Smooth muscle cell (in vitro differentiated cells): Measurements from ENCODE around the gene FMC1. TPM values are rescaled to one million over a fixed set of nuclear protein-coding genes. Genes with fewer than 3 reads are reported as not detected.
"Not testable (repeated sequence)": the region's sequence is repeated elsewhere in the genome, so short reads cannot be mapped to it uniquely, and the experiment has no call there.

ENCODE experiments used
- DNase-seq: peaks from one replicate; lab custom pipeline; 2025; ENCODE audit not compliant: unreplicated experiment; lab: John Stamatoyannopoulos, UW
- H2AFZ ChIP-seq: fragments of 200-600 bp; sonication (generic); 2 replicates; pipeline ENCODE4 v1.6.0; 2016; ENCODE audit warnings: antibody characterized with exemption, low read depth, mild to moderate bottlenecking
- H3F3A ChIP-seq: fragments of 200-600 bp; sonication (generic); 2 replicates; pipeline ENCODE4 v1.6.0; 2017; ENCODE audit warnings: antibody characterized with exemption, low read depth
- H3K27ac ChIP-seq: fragments of 200-600 bp; sonication (generic); 2 replicates; pipeline ENCODE4 v1.5.1; 2016; ENCODE audit warnings: low read depth, mild to moderate bottlenecking
- H3K27me3 ChIP-seq: fragments of 200-600 bp; sonication (generic); 2 replicates; pipeline ENCODE4 v1.6.1; 2016; ENCODE audit warnings: low read depth, mild to moderate bottlenecking
- H3K36me3 ChIP-seq: fragments of 200-600 bp; sonication (generic); 2 replicates; pipeline ENCODE4 v1.5.1; 2016; ENCODE audit warnings: low read depth
- H3K4me1 ChIP-seq: fragments of 200-600 bp; sonication (generic); 2 replicates; pipeline ENCODE4 v1.5.1; 2016; ENCODE audit warnings: low read depth
- H3K4me2 ChIP-seq: fragments of 200-600 bp; sonication (generic); 2 replicates; pipeline ENCODE4 v1.6.0; 2016; ENCODE audit warnings: mild to moderate bottlenecking
- H3K4me3 ChIP-seq: fragments of 200-600 bp; sonication (generic); 2 replicates; pipeline ENCODE4 v1.5.1; 2016; ENCODE audit warnings: mild to moderate bottlenecking
- H3K79me2 ChIP-seq: fragments of 200-600 bp; sonication (generic); 2 replicates; pipeline ENCODE4 v1.6.0; 2016; ENCODE audit warnings: low read depth, mild to moderate bottlenecking
- H3K9ac ChIP-seq: fragments of 200-600 bp; sonication (generic); 2 replicates; pipeline ENCODE4 v1.6.0; 2016; ENCODE audit warnings: low read depth
- H3K9me3 ChIP-seq: fragments of 200-600 bp; sonication (generic); replicated peaks from 2 replicates; pipeline ENCODE4 v1.5.1; 2016; ENCODE audit warnings: low read depth
- H4K20me1 ChIP-seq: fragments of 200-600 bp; sonication (generic); 2 replicates; pipeline ENCODE4 v1.6.0; 2016; ENCODE audit warnings: low read depth
- WGBS: methylation state at CpG from one replicate; pipeline ENCODE4 v1.1.7; 2016; ENCODE audit warnings: low lambda C conversion rate; 5-methylcytosine and 5-hydroxymethylcytosine counted together
- polyA plus RNA-seq: library from polyadenylated mRNA; unstranded; fragments of >200 nt; fragmentation: Nextera tagmentation; extraction: Ambion mirVana; gene quantifications from 2 replicates; pipeline ENCODE4 v1.2.1, GENCODE V29; 2016
- total RNA-seq: library from RNA; depleted of rRNA; stranded (reverse); fragments of >200 nt; gene quantifications from 2 replicates; pipeline ENCODE4 v1.2.3, GENCODE V29; 2014
- TF ChIP-seq, protein P1 (sequence below): fragments of 200-600 bp; sonication (generic); IDR thresholded peaks from 2 replicates; pipeline ENCODE4 v1.5.1; 2017; ENCODE audit warnings: borderline replicate concordance, mild to moderate bottlenecking, antibody characterized with exemption; ENCODE audit not compliant: insufficient read depth, poor library complexity, severe bottlenecking

Gene FMC1
- total and polyA plus RNA-seq, 2 experiments from 2014 or later, result 4.8 to 16.1 TPM

DNA sequence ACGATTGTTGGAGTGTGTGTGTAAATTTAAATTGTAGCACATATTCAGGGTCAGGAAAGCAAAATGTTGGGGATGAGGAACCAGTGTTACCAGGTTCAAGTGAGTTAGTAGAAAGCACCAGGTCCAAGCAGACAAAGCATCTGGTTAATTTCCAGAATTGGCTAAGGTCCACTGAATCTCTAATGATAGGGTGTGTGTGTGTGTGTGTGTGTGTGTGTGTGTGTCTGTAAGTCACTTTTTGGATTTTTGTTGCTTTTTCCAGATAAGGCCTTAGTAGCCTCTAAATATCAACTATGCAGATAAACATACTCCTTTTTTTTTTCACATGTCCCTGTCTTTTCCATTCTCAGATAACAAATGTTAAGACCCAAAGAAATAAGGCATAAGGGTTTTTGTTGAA is 36.6 kb upstream of the FMC1 start:
- Histone ChIP-seq H4K20me1 (no peaks in the 10 kb centered on the region), H3K27ac (no peak overlapping the region)
- TF ChIP-seq, protein P1, sequence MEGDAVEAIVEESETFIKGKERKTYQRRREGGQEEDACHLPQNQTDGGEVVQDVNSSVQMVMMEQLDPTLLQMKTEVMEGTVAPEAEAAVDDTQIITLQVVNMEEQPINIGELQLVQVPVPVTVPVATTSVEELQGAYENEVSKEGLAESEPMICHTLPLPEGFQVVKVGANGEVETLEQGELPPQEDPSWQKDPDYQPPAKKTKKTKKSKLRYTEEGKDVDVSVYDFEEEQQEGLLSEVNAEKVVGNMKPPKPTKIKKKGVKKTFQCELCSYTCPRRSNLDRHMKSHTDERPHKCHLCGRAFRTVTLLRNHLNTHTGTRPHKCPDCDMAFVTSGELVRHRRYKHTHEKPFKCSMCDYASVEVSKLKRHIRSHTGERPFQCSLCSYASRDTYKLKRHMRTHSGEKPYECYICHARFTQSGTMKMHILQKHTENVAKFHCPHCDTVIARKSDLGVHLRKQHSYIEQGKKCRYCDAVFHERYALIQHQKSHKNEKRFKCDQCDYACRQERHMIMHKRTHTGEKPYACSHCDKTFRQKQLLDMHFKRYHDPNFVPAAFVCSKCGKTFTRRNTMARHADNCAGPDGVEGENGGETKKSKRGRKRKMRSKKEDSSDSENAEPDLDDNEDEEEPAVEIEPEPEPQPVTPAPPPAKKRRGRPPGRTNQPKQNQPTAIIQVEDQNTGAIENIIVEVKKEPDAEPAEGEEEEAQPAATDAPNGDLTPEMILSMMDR, result no peak

DNA sequence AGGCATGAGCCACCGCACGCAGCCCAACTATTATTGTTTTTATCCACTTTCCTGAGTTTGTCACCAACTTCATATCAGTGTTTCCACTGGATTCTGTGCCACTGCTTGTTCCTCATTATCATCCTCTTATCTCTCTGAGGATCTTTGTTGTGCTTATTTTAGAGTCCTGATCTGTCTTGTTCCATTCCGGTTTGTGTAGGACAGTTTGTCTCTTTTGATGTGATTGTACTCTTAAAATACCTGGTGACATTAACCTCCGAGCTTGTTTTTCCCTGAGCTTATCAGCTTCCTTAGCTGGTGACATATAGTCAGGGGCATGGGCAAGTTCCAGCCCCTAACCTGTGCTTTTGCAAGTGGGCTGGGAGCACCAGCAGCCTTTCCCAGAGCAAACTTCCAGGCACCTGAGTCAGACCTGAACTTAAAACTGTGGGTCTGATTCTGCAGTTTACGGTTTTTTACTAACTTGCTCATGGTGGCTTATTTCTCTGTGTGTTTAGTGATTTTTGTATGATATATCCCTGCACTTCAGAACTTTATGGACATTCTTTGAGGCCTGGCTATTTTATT is 23.1 kb upstream of the FMC1 start:
- Histone ChIP-seq H3K9me3 (no peaks in the 10 kb centered on the region), H2AFZ (no peak overlapping the region), H3K79me2 (no peaks in the 10 kb centered on the region), H3K4me3 (no peak overlapping the region), H3K27ac (no peak overlapping the region), H3F3A (no peaks in the 10 kb centered on the region), H3K36me3 (no peaks in the 10 kb centered on the region), H4K20me1 (no peaks in the 10 kb centered on the region), H3K27me3 (no peaks in the 10 kb centered on the region), H3K4me1 (no peaks in the 10 kb centered on the region), H3K4me2 (no peak overlapping the region), H3K9ac (no peak overlapping the region)
- 77% methylated on average over 5 of the region's 5 CpGs for WGBS
- TF ChIP-seq, protein P1, result no peak
- DNase-seq, result no peak

More for the DNA sequence above, 36.6 kb upstream of the FMC1 start:
- Histone ChIP-seq H3K4me2 (no peak overlapping the region), H2AFZ (no peak overlapping the region), H3F3A (no peaks in the 10 kb centered on the region), H3K4me1 (no peaks in the 10 kb centered on the region), H3K9ac (no peak overlapping the region), H3K79me2 (no peaks in the 10 kb centered on the region), H3K36me3 (no peaks in the 10 kb centered on the region), H3K4me3 (no peak overlapping the region), H3K9me3 (no peaks in the 10 kb centered on the region), H3K27me3 (no peaks in the 10 kb centered on the region)
- 100% methylated on average over 1 of the region's 1 CpG for WGBS
- DNase-seq, result no peak

DNA sequence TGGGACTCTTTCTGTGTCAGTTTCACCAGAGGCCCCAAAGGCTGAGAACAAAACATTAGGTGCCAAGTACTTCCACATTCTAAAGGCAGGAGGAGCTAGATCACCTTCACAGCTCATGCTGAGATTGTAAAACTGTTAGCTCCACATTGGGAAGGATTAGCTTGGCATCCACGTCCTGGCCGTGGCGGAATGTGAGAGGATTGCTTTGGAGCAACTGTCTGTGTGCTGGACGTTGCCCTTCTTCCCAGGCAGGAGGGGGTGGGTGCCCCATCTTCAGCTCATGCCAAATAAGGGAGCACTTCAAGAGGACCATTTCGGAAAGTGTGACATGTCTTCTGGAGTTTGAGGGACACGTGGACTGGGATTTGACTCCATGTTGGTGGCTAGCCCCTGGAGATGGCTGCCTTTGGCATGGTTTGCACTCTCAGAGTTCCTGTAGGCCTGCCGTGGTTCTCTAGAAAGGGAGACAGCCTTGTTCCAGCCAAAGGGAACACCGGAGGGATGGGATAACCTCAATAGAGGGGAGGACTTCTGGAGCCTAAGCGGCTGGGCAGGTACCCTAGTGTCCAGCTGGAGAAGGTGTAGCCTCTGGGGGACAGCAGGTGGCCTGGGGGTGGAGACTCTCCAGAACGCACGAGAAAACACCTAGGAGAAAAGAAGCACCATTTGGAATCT is 19.9 kb upstream of the FMC1 start:
- no peaks in the 10 kb centered on the region for H4K20me1 ChIP-seq
- no peaks in the 10 kb centered on the region for H3K36me3 ChIP-seq
- H2AFZ ChIP-seq, result no peak overlapping the region
- no peaks in the 10 kb centered on the region for H3K9me3 ChIP-seq
- TF ChIP-seq, protein P1, result peak; percentile 9
- H3K4me3 ChIP-seq, result no peak overlapping the region
- no peaks in the 10 kb centered on the region for H3K27me3 ChIP-seq
- no peak overlapping the region for H3K9ac ChIP-seq
- H3K79me2 ChIP-seq, result no peaks in the 10 kb centered on the region
- H3K4me1 ChIP-seq, result no peaks in the 10 kb centered on the region
- H3F3A ChIP-seq, result no peaks in the 10 kb centered on the region
- H3K4me2 ChIP-seq, result no peak overlapping the region
- H3K27ac ChIP-seq, result no peak overlapping the region
- DNase-seq, result no peak
- 73% methylated on average over 11 of the region's 11 CpGs for WGBS

DNA sequence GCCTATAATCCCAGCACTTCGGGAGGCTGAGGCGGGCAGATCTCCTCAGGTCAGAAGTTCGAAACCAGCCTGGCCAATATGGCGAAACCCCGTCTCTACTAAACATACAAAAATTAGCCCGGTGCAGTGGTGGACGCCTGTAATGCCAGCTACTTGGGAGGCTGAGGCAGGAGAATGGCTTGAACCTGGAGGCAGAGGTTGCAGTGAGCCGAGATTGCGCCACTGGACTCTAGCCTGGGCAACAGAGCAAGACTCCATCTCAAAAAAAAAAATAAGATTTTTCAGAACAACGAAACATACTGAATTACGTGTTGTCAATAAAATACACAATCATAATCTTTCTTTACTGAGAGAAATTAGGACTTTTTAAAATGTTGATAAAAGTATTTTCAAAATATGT is 16.4 kb upstream of the FMC1 start:
- not testable (repeated sequence) for H3K4me1 ChIP-seq, H3K4me3 ChIP-seq, H3K9me3 ChIP-seq, H4K20me1 ChIP-seq, H3K79me2 ChIP-seq, H3K9ac ChIP-seq, H3F3A ChIP-seq, H3K27me3 ChIP-seq, H2AFZ ChIP-seq, DNase-seq, H3K4me2 ChIP-seq, H3K27ac ChIP-seq, H3K36me3 ChIP-seq
- 96% methylated on average over 11 of the region's 11 CpGs for WGBS
